Body of pancreas (tissue), 4 donors: Measurements from ENCODE around the gene PSMD1.

Source experiments
- CTCF ChIP-seq, 7 experiments: fragments of 450-650 bp in 4 of 7; fragments of 200-600 bp in 3 of 7; sonication (generic) in 3 of 7; IDR thresholded peaks; one replicate each; pipeline ENCODE4 v1.5.1; 2016 to 2019; ENCODE audit warnings: antibody characterized with exemption in 7 of 7
- POLR2A ChIP-seq, 3 donors: fragments of 450-650 bp; IDR thresholded peaks; one replicate each; pipeline ENCODE4 v1.6.1; 2016; ENCODE audit warnings: antibody characterized with exemption in 3 of 3, mild to moderate bottlenecking in 2 of 3

- no peak for TF ChIP-seq CTCF (IDR thresholded peaks at IDR 0.05)
- no peak for TF ChIP-seq POLR2A (IDR thresholded peaks at IDR 0.05)
Observed at GRCh38 chr2:231110551-231110950, 53.9 kb downstream of the PSMD1 start.
